HG02678 (cell line): ENCODE measurements around the gene TJP3.

ENCODE experiments used
- ATAC-seq: cut with Tn5 transposase; IDR thresholded peaks from one replicate; pipeline ENCODE4 v1.9.1; 2021; ENCODE audit warnings: mild to moderate bottlenecking, moderate library complexity; ENCODE audit not compliant: unreplicated experiment

TJP3 gene

DNA sequence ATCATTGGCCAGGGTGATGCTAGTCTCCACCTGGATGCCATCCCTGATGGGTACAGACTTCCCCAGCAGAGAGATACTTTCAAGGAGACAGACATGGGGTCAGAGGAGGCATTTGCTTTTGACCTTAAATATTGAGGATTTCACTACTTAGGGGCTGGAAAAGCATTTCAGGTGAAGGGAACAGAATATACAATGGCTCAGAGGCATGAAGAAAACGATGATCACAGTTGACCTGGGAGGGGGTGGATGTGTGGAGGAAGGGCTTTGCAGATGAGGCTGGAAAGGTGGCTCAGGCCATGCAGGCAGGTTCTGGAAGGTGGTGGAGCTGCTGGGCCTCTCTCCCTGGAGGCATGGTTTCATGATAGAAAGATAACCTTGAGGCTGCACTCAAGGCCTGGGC lies 74.1 kb downstream of the TJP3 start:
- ATAC-seq, result no peak

DNA sequence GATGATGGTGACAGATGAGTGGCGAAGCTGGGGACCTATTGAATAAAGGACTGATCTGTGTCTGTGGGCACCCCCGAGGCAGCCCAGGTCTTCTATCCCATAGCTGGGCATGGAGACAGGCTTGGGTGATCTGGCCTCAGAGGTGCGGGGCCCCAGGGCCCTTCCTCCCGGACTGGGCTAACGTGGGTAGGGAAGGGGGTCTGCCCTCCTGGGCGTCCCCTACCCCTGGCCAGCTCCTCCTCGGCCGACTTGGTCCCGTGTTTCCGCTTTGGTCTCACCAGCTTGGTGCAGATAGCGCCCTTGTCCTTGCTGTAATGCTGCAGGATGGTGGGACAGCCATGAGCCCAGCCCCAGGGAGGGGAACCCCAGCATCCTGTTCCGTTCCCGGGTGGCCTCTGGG lies 74.7 kb downstream of the TJP3 start:
- no peak for ATAC-seq

DNA sequence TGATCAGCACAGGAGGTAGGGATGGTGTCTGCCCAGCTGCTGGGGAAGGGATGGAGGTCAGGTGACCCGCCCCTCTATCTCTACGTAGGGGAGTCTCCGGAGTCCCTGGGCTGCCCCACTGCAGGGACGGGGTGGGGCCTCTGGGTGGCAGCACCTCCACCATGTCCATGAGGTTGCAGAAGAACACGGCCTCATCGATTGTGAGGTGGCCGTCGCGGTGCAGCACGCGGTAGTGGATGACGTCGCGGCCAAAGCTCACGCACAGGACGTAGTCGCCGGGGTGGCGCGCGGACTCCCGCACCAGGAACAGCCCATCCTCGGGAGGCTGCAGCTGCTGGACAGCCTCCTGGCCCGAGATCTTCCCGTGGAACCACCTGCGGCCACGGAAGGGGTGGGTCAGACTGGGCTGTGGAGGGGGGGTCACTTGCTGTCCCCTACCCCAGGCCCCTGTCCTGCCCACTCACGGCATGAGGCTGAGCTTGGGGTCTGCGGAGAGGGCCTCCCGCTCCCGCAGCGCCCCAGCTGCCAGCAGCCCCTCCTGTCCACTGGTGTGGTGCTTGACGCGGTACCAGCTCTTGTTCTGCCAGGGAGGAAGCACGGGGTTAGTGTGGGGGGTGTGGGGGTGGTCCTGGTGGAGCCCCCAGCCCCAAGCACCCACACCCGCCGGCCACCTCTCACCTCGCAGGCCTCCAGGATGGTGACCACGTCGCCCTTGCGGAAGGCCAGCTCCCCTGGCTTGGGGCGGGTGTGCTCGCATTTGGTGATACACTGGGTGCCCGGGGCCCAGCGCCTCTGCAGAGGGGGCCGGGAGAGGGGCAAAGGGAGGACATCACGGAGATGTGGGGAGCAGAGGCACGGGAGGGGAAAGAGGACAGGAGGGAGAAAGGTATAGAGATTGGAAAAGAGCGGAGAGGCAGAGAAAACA lies 75.7 kb downstream of the TJP3 start:
- ATAC-seq, result no peak

DNA sequence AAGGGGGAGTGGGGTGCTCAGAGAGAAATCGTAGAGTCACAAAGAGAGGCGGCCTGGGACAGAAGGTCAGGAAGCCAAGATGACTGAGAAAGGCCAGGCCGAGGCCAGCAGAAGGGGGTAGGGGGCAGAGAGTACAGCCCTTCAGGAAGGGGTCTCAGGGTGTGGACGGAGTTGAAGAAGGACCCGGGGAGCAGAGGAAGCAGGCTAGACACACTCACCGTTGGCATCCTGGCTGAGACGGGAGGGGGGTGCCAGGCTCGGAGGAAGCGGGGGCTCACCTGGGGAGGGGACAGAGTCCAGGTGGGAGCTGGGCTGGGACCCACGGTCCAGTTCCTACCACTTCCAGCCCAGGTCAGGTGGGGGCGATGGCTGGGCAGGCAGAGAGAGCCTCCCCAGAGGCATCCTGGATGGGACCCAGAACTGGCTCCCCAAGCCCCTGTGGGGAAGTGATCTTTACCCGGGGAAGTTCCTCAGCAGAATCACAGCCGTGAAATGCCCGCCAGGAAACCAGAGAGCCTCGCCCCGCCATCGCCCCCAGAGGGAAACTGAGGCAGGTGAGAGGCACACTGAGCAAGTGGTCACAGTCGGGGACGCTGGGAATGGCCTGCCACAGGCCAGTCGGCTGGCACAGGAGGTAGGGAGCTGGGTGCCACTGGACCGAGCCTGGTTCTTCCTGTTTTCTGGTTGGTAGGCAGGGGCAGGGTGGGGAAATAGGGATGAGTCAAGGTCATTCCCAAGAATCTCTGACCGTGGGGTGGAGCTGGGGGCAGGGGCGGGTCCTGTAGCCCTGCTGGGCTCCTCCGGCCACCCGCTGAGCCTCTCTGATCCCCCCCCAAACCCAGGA lies 76.6 kb downstream of the TJP3 start:
- no peak for ATAC-seq

DNA sequence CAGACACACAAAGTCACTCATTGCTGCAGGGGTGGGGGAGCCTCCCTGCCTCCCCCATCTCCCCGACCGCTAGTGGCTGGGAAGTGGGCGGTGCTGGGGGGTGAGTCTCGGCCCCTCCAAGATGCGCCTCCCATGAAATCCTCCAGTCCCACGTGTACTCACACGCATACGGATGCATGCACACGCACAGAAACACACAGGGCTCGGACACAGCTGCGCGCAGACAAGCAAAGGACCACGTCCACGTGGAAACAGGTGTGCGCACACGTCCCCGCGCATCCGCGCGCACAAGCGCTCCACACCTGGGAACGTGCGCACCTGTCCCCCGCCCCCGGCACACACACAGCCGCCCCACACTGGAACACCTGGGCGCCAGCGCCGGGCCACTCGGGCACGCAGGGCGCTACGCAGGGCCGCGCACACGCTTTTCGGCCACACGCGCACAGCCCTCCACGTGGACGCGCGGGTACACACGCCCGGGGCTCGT lies 77.3 kb downstream of the TJP3 start:
- ATAC-seq, result no peak

DNA sequence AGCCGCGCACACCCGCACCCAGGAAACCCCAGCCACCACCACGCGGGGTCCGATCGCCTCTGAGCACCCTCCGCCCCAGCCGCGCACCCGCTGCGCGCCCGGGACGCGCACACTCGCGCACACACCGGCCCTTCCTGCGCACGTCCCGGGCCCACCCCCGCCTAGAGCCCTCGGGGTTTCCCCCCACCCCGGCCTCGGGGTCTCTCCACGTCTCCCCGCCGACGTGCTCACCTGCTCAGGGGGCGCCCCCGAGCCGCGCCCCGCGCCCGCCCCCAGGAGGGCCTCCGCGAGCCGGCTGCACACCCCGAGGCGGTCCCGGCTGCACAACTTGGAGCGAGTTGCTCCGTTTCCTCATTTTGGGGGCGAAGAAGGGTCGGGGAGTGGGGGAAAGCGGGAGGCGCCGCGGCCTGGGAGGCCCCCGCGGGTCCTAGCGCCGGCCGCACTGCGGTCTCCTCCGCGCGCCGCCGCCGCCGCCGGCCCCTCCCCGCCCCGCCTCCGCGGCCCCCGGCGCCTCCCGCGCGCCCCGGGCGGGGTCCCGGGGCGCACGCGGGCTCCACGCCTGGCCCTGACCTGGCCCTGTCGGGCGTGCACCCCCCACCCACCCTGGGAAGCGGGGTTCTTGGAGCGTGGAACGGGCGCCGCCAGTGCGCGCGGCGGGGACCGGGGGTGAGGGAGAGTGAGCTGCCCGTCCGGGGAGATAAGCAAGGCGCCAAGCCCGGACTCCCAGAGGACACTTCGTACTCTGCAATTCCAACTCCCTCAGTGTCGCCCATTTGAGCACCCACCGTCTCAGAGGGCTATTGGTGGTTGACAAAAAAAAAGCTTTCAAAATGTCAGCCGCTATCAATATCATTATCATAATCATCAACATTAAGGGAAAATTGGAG lies 78.0 kb downstream of the TJP3 start, which contains the start of gene MATK:
Gene MATK, minus strand, starts transcription at position 444 of the 887 bp plus-strand sequence. CDS start 1,246 bp downstream, outside the sequence.
- no peak for ATAC-seq

DNA sequence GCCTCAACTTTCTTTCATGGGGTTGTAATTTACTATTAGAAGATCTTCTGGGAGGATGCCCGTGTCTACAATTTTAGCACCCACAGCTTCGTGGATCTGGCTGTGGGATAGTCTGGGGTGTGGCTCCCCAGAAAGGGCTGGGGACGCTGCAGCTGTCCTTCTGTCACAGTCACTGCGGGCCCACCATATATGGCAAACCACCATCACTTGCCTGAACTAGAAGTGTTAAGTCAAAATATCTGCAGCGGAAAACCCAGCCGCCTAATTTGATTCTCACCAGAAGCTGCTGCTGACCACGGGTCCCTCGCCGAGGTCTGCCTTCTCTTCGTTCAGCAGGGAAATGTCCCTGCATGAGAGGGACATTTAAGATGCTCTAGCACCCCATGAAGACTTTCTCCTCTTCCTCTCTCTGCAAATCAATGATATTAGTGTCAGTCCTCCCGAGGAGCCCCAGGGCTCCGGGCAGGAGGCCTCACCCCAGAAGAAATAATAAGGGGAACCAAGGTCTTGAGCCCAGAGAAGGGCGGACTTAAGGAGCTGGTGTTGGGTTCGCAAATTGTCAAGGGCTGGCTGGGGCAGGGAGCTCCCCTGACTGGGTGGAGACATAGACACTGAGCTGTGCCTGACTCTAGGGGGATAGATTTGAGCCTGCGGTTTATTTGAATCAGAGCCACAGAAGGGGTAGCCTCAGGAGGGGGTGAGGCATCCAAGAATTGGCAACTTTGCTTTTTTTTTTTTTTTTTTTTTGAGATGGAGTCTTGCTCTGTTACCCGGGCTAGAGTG lies 81.0 kb downstream of the TJP3 start:
- ATAC-seq, result no peak

DNA sequence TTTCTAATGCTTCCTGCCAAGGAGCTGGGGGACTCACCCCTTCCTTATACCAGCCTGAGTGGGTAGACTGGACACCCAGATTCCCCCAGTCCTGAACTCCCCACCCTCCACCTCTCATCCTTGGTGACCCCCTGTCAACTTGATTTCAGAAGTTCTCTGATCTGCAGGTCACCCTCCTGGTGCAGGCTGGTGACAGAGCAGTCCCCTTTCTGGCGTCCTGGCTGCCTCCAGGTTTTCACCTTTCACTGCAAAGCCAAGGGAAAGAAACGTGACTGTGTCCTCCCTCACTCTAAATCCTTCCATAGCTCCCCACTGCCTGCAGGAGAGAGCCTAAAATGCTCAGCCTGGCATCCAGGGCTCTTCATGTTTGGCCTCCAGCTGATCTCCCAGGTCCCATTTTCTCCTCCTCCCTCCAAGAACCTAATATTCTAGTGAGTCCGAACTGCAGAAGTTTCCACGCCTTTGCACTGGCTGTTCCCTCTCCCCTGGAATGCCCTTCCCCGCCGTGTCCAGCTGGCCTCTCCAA lies 82.1 kb downstream of the TJP3 start:
- ATAC-seq, result no peak

DNA sequence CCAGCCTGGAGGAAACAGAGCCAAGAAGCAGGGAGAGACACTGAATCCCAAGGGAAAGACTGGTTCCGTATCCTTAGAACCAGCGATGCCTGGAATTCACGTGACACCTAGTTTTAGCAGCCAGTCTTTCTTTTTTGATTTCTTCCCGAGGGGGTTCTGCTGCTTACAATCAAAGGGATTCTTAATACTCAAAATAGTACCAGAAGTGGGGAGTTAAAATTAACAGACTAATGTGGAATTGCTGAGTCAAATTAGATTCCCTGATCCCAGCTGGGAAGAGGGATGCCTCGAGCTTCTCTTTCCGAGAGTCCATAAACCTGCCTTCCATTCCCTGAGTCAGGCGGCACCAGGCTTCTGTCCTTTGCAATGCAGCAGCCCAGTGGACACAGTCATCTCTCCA lies 82.8 kb downstream of the TJP3 start:
- ATAC-seq, result no peak

DNA sequence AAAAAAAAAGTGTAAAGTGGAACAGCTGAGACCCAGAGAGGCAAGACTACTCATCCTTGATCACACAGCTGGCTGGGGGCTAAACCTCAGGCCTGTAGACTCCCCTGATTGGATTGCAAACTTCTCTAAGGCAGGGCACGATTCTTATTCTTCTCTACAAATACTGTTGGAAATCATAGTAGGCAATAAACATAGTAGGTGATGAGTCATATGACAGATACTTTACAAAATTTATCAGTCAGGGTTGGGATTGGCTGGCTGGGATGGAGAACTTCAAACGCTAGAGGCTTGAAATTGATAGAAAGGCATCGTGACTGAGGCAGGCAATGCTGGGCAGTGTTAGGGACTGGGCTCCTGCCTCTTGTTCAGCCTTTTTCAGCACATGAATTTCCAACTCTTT lies 83.9 kb downstream of the TJP3 start:
- no peak for ATAC-seq

DNA sequence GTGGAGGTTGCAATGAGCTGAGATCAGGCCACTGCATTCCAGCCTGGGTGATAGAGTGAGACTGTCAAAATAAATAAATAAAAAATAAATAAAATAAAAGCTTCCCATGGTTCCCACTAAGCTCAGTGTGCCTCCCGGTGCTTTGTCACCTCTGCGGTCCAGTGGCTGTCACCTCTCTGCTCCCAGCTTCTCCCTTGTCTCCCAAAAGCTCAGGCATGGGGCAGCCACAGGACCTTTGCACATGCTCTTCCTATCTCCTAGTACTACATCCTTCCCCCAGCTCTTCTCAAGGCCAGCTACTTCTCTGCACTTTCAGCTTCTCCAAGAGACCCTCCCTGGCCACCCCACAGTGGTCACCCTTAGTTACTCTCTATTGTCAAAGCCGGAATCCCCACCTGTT lies 85.6 kb downstream of the TJP3 start:
- no peak for ATAC-seq

DNA sequence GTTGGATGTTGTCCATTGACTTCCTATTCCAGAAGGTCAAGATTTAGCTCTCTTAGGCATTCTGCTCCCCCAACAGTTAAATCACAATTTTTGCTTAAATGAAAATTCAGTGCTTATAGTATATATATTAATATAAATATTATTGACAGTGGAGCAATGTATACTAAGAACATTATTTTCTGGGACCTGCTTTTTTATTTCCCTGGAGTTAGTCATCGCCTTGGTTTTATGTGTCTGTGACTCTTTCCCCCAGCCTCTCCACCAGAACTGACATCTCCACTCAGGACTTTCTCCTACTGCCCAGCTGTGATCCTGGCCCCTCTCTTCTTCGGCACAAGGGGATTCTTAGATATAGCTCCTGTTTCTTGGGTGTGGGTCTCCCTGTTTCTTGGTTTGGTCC lies 88.2 kb downstream of the TJP3 start:
- ATAC-seq, result no peak

DNA sequence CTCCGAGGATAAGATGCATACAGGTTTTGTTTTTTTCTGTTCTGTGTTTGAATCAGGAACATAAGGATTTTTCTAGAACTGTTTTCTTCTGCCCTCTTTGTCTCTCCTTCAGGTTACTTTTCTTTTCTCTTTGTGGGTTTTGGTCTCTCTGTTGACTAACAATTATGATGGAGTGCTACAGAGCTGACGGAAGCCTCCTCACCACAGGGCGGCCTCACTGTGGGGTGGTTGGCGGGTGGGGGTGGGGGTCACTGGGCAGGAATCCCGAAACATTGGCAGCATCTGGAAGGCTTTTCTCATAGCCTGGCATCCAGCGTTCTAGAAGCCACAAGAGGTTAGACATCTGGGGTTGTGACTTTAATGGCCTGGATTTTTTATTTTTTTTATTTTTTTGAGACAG lies 90.0 kb downstream of the TJP3 start:
- no peak for ATAC-seq
